HG02884 (cell line): ENCODE results near the gene THAP11.
"Not testable (repeated sequence)": the region's sequence is repeated elsewhere in the genome, so short reads cannot be mapped to it uniquely, and the experiment has no call there.

Source experiments
- ATAC-seq: cut with Tn5 transposase; IDR thresholded peaks from one replicate; pipeline ENCODE4 v1.9.1; 2021; ENCODE audit warnings: mild to moderate bottlenecking, moderate library complexity; ENCODE audit not compliant: unreplicated experiment

THAP11 gene

DNA sequence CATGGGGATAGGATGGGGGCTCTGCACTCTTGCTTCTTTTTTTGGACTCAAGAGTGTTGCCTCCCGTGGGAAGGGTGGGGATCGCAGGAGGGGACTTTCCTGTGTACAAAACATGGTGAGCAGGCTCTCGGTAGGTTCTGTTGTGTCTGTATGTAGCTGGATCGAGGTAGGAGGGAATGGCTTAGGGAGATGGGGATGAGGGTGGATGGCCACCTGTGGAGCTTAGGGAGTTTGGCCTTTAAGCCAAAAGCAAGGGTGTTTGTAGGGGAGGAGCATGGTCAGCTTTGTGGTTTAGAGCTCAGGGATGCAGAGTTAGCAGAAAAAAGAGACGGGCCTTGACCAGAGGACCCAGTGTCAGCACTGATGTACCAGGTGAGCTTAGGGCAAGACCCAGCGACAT is 19.8 kb downstream of the THAP11 start:
- no peak for ATAC-seq

DNA sequence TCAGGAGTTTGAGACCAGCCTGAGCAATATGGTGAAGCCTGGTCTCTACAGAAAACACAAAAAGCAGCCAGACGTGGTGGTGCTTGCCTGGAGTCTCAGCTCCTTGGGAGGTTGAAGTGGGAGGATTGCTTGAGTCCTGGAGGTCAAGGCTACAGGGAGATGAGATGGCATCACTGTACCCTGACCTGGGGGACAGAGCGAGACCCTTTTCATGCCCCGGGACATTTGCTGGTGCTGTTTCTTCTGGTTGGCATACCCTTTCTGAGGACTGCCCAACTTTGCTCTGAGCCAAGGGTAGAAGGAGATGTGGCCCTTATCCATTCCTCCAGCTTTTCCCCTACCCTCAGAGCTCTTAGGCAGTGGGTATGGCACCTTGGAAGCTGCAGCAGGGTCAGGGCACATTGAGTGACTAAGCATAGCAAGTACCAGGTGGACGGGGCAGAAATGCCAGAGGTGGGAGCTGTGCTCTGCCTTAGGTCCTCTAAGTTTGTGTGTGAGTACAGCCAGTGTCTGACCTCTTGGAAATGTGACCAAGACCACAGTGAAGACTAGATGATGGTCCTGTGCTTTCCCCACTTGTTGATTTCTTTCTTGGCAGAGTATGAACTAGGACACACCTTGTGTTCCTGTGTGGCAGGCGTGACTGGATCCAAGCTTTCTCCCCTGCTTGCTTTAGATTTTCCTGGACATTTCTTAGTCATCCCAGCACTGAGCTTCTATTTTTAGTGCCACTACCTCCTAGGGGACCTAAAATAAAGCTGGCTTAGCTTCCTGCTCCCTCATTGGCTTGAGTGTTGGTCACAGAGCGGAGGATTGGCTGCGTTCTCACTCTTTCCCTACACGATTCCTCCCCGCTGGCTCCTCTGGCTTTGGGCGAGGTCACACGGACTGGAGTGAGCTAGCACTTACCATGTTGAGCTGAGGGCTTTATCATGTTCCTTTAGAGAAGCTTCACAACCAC is 20.8 kb downstream of the THAP11 start:
- ATAC-seq: no peak

DNA sequence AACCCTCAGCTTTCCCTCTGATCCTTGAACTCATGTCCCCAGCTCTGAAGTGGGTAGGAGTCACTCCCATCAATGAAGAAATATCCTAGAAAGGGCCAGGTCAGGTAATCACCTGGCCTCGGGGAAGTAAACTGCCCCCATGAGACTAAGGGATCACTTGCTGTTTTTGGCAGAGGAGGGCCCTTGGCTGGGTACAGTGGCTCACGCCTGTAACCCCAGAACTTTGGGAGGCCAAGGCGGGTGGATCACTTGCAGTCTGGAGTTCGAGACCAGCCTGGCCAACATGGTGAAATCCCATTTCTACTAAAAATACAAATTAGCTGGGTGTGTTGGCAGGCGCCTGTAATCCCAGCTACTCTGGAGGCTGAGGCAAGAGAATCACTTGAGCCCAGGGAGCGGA is 21.9 kb downstream of the THAP11 start:
- not testable (repeated sequence) for ATAC-seq

DNA sequence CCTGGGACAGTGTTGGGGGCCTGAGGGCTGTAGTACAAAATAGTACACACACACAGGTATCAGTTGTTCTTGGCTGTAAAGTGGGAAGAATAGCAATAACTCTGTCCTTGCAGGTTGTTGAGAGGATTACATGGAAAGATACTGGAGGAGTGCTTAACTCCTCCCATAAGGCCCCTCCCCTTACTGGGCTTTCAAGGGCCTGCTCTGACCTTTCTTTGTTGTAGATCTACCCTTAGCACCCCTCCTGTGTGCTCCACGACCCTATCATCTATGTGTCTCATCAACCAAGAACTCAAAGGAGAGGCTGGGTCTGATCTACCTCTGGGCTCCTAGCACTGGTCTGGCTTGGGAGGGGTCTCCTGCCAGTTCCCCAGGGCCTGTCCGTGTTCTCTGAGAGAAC is 22.5 kb downstream of the THAP11 start:
- ATAC-seq: no peak

DNA sequence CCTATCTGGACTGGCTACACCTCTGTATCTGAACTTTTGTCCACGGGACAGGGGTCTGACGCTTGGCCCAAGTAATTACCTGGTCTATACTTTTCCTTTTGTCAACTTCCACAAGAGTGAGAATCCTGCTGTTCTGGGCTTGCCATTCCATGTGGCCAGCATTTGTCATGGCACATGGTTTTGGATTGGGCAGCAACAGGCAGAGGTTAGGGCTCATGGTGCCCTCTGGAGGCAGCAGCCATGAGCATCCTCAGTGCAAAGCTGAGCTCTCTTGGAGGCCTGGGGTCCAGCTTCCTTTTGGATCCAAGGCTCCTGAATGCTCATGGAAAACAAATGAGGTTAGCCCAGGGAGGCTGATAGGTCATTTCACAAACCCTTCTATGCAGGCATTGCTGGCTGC is 23.2 kb downstream of the THAP11 start:
- ATAC-seq: no peak

DNA sequence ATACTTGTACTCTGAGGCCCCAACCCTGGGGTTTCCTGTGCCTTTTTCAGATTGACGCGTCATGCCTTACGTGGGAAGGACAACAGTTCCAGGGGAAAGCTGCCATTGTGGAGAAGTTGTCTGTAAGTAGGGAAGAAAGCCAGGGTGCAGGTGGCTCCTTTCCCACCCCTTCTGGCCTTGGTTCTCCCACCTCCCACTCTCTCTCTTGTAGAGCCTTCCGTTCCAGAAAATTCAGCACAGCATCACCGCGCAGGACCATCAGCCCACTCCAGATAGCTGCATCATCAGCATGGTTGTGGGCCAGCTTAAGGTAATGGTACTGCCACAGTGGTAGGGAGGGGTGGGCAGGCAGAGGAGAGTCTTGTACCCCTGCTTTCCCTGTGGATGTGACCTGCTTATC is 26.2 kb downstream of the THAP11 start:
- no peak for ATAC-seq

DNA sequence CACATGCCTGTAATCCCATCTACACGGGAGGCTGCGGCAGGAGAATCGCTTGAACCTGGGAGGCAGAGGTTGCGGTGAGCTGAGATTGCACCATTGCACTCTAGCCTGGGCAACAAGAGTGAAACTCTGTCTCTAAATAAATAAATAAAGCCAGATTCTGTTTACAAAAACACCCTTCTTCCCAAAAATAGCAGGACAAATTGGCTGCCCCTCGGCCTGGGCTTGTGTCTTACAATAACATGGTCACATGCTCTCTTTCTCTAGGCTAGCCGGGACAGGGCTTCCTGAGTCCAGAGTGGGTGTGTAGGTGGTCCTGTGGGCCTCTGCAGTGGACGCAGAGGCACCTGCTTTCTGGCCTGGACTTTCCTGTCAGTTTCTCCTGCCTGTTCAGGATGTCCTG is 27.5 kb downstream of the THAP11 start:
- no peak for ATAC-seq

DNA sequence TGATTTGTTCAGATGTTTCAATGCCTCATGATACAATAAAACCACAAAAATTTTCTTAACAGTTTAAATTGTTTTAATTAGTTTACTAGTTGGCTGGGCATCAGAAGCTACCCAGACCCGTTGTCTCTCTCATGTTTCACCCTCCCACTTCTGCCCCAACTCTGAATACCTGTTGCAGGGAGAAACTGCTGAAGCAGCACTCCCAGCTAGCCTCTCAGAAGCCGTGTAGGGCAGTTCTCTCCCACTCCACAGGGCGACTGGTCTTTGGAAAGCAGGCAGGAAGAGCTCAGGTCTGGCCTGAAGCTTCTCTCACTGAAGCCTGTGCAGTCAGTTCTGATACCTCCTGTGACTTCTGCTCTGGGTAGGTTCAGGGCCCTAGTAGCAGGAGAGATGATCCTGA is 29.1 kb downstream of the THAP11 start:
- ATAC-seq: no peak

DNA sequence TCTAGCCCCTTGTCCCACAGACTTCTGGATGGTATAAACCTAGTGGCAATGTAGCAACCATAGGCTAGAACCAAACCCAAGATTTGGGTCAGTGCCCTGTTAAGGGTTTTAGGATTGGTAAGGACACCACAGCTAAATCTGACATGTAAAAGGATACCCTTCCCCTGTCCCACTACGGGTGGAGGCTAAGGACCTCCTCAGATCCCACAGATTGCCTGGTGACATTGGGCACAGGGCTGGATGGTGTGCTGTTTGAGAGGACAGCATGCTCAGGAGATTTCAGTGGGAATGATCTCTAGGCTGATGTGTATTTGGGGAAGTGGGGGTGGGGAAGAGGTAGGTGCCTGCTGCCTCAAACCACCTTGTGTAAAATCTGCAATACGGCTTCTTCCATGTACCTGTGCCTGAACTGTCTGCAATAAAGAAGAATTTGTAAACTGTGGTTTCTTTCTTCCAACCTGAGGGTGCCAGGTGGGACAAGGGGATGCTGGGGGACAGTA is 30.1 kb downstream of the THAP11 start:
- no peak for ATAC-seq

DNA sequence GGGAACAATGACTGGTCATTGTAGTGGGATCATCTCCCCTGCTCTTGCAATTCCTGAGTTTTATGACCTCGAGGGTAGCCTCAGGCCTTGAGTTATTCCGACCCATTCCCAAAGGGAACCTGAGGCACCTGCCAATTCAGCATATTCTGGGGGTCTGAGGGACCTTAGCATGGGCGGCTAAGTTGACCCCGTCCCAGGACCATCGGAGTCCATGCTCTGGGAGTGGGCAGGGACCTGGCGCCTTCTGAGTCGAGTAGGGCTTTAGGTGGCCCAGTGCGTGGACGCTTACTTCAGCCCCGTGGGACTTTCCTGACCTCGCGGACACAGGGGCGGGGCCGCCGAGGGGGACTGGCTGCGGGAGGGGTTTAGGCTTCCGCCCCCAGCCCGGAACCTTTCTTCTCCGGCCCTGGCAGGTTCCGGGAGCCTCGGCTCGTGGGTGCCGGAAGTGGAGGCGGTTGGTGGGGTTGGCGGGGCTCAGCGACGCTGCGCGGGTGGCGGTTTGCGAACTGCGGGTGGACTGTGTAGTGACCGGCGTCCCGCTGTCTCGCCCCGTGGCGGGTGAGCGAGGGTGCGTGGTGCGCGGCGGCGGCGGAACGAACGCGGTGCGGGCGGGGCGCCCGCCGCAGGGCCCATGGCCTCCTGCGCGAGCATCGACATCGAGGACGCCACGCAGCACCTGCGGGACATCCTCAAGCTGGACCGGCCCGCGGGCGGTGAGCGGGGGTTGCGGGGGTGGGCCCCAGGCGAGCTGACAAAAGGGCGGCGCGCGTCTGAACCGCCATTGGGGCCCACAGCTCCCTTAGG is 30.7 kb downstream of the THAP11 start, which contains the start of gene EDC4:
Gene EDC4, plus strand, starts transcription at position 422 of the 804 bp plus-strand sequence. Its CDS starts 210 bp downstream, at position 632.
- peak; percentile 61 for ATAC-seq

DNA sequence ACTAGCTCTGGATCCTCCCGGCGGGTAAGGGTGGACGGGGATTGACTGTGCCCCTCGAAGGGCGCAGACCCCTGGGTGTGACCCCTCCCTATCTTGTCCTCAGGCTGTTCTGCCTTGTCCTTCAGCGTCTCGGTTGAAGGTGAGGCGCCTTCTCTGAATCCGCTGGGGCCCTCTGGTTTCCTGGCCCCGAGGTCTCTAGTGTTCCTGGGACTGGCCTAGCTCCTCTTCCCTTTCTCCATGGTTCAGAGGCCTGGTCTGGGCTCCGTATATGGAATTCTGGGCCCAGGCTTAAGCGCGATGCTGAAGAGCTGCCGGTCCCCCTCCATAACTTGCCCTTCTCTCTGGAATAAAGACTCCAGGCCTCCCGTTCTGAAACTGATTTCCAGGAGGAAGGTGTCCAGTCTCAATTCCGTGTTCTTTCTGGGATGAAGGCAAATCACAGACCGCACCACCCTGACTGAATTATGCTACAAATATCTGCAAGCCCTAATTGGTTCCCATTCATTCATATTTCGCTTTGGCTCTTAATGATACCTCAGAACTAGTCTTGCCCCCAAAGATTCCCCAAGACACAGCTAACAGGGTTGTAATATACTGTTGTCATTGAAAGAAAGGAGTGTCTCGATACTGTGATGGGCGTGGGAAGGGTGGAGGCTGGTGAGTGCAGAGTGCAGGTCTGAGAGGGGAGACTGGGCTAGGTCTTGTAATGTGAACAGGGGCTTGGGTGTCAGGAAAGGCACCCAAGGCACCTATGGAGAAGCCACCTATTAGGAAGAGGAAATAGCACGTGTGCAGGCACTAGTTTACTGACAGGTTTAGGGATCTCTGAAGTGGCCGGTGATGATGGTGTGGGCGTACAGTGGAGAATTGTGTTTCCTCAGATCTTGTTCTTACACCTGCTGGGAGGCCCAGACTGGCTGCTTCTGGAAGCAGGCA is 31.6 kb downstream of the THAP11 start:
- no peak for ATAC-seq

DNA sequence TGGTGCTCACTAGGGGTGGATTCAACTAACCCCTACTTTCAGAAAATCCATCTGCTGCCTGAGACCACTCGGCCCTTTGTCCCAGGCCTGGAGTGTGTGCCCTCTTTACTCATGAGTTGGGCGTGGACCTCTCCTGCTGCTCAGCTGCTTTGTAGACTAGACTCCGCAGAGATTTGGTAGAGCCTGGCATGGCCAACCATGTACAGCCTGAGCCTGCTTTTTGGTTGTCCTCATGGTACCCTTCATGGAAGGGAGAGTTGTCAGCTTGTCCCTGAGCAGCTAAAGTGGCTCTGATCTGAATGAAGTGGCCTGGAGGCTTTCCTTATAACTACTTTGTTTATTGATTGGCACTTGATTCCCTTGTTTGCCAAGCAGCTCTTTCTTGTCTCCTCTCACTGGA is 32.3 kb downstream of the THAP11 start:
- ATAC-seq: no peak

DNA sequence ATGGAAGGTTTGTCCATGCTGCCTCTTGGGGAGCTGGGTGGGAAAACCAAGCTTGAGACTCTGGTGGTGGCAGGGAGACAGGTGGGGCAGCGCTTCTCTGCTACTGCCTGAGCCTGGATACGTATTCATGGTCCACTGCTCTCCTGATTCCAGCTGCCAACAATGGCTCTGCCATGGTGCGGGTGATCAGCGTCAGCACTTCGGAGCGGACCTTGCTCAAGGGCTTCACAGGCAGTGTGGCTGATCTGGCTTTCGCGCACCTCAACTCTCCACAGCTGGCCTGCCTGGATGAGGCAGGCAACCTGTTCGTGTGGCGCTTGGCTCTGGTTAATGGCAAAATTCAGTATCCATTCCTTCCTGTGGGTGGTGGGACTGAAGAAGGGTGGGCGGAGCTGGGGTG is 34.9 kb downstream of the THAP11 start:
- no peak for ATAC-seq

DNA sequence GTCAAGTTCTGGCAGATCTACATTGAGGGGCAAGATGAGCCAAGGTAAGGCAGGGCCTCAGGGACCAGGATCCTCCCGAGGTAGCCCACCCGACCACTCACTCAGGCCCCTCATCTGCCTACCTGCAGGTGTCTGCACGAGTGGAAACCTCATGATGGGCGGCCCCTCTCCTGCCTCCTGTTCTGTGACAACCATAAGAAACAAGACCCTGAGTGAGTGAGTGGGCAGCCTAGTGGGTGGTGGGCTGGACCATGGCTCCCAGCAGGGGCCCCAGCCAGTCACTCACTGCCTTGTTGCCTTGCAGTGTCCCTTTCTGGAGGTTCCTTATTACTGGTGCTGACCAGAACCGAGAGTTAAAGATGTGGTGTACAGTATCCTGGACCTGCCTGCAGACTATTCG is 36.1 kb downstream of the THAP11 start:
- ATAC-seq: no peak

DNA sequence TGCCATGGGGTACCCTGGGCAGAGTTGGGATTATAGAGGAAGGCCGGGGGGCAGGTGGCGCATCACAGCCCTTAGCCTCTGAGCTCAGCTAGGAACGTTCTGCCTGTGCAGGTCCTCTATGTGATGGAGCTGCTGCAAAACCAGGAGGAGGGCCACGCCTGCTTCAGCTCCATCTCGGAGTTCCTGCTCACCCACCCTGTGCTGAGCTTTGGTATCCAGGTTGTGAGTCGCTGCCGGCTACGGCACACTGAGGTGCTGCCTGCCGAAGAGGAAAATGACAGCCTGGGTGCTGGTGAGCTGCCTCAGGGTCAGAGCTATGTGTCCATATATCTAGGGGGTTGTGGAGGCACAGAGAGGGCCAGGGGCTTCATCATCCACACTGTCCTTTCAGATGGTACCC is 36.7 kb downstream of the THAP11 start:
- ATAC-seq: no peak

DNA sequence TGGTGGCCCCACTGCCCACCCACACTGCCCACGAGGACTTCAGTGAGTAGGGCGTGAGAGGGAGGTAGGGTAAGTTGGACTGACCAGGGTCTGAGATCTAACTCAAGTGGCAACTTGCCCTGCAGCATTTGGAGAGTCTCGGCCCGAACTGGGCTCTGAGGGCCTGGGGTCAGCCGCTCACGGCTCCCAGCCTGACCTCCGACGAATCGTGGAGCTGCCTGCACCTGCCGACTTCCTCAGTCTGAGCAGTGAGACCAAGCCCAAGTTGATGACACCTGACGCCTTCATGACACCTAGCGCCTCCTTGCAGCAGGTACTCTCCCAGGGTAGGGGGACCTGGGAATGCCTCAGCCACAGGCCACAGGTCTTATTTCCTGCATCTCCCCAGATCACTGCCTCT is 37.3 kb downstream of the THAP11 start:
- ATAC-seq: no peak

DNA sequence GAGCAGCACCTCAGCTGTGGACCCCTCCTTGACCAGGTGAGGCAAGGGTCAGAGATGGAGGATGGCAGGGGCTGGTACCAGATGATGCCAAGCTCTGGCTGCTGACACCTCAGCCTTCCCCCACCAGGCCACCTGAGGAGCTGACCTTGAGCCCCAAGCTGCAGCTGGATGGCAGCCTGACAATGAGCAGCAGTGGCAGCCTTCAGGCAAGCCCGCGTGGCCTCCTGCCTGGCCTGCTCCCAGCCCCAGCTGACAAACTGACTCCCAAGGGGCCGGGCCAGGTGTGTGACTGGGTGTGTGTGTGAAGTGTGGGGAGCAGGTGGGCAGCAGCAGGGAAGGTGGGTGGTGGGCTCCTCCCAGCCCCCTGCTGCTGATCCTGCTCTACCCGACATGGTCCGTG is 37.8 kb downstream of the THAP11 start:
- ATAC-seq: no peak

DNA sequence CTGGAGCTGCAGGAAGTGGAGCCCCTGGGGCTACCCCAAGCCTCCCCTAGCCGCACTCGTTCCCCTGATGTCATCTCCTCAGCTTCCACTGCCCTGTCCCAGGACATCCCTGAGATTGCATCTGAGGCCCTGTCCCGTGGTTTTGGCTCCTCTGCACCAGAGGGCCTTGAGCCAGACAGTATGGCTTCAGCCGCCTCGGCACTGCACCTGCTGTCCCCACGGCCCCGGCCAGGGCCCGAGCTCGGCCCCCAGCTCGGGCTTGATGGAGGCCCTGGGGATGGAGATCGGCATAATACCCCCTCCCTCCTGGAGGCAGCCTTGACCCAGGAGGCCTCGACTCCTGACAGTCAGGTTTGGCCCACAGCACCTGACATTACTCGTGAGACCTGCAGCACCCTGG is 38.5 kb downstream of the THAP11 start:
- ATAC-seq: no peak

DNA sequence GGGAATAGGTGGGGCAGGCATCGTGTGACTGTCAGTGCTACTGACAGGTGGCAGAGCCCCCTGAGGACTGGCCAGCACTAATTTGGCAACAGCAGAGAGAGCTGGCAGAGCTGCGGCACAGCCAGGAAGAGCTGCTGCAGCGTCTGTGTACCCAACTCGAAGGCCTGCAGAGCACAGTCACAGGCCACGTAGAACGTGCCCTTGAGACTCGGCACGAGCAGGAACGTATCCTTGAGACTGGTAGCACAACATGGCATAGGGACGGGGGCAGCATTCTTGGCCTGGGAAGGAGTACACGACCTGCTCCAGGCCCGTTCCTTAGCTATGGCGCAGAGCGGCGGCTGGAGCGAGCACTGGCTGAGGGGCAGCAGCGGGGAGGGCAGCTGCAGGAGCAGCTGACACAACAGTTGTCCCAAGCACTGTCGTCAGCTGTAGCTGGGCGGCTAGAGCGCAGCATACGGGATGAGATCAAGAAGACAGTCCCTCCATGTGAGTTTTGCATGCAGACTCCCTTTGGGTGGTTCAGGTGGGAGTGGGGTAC is 39.6 kb downstream of the THAP11 start:
- no peak for ATAC-seq

DNA sequence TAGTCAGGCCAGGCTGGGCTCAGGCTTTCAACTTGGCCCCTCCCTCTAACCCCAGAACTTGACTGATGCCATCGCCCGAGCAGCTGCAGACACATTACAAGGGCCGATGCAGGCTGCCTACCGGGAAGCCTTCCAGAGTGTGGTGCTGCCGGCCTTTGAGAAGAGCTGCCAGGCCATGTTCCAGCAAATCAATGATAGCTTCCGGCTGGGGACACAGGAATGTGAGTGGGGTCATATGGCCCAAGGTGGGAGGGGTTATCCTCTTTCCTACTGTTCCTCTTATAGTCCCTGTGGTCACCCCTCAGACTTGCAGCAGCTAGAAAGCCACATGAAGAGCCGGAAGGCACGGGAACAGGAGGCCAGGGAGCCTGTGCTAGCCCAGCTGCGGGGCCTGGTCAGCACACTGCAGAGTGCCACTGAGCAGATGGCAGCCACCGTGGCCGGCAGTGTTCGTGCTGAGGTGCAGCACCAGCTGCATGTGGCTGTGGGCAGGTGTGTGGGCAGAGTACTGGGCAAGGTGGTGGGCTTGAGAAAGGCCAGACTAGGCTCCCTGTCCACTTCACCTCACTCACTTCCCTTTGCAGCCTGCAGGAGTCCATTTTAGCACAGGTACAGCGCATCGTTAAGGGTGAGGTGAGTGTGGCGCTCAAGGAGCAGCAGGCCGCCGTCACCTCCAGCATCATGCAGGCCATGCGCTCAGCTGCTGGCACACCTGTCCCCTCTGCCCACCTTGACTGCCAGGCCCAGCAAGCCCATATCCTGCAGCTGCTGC is 40.4 kb downstream of the THAP11 start:
- no peak for ATAC-seq
